IMR-90 (cell line): ENCODE data around the gene BAIAP2L1. TPM values are rescaled to one million over a fixed set of nuclear protein-coding genes. Genes with fewer than 3 reads are reported as not detected.

Source experiments
- ATAC-seq: fragments of 200-7000 bp; cut with Tn5 transposase; 2 replicates; pipeline ENCODE4 v1.9.1; 2020; ENCODE audit warnings: low read depth, mild to moderate bottlenecking, moderate library complexity
- BruUV-seq: library from RNA; stranded (reverse); fragments of 400-500 nt; replicated peaks from 2 replicates; lab custom pipeline; 2021; lab: Mats Ljungman, UMichigan
- CTCF ChIA-PET: fragments of 300-600 bp; formaldehyde crosslinking; extraction: SDS; loops from one replicate; lab custom pipeline; 2021; ENCODE audit warnings: antibody characterized with exemption; lab: Yijun Ruan, JAX
- POLR2A ChIA-PET: fragments of 300-600 bp; sonication (Branson Sonifier 250); formaldehyde crosslinking; loops from one replicate; lab custom pipeline; 2022; ENCODE audit warnings: antibody characterized with exemption; ENCODE audit not compliant: unreplicated experiment; lab: Charles Lee
- DNase-seq: peaks from one replicate; pipeline ENCODE4 v3.0.0; 2013
- H2AFZ ChIP-seq: replicated peaks from 2 replicates; pipeline ENCODE3; 2013; ENCODE audit warnings: low read length, mild to moderate bottlenecking; ENCODE audit not compliant: poor library complexity
- H2AK5ac ChIP-seq: 2 replicates; pipeline ENCODE4 v1.6.1; 2013; ENCODE audit warnings: low read depth, low read length, inconsistent platforms
- H2AK9ac ChIP-seq: replicated peaks from 2 replicates; pipeline ENCODE3; 2013; ENCODE audit warnings: mild to moderate bottlenecking, low read depth, low read length, moderate library complexity; ENCODE audit not compliant: poor library complexity
- H2BK120ac ChIP-seq: 2 replicates; pipeline ENCODE4 v1.6.1; 2013; ENCODE audit warnings: low read depth, low read length, inconsistent platforms
- H2BK15ac ChIP-seq: 3 replicates; pipeline ENCODE4 v1.6.1; 2013; ENCODE audit warnings: low read depth, low read length, inconsistent platforms
- H2BK20ac ChIP-seq: 2 replicates; pipeline ENCODE4 v1.6.1; 2013; ENCODE audit warnings: low read depth, mild to moderate bottlenecking, inconsistent platforms, low read length, moderate library complexity
- H2BK5ac ChIP-seq: 2 replicates; pipeline ENCODE4 v1.6.1; 2013; ENCODE audit warnings: mild to moderate bottlenecking, low read depth, low read length, inconsistent platforms; ENCODE audit not compliant: poor library complexity, severe bottlenecking
- H3K14ac ChIP-seq: replicated peaks from 2 replicates; pipeline ENCODE4 v1.6.1; 2013; ENCODE audit warnings: low read depth, low read length, inconsistent platforms
- H3K18ac ChIP-seq: 2 replicates; pipeline ENCODE4 v1.6.1; 2013; ENCODE audit warnings: low read depth, low read length, control low read depth
- H3K23ac ChIP-seq: 2 replicates; pipeline ENCODE4 v1.6.1; 2013; ENCODE audit warnings: low read depth, low read length, inconsistent platforms
- H3K27ac ChIP-seq: 2 replicates; pipeline ENCODE4 v1.5.1; 2013; ENCODE audit warnings: mild to moderate bottlenecking, control low read depth, low read length; ENCODE audit not compliant: insufficient read depth
- H3K27me3 ChIP-seq: 2 replicates; pipeline ENCODE4 v1.6.1; 2013; ENCODE audit warnings: low read length; ENCODE audit not compliant: control insufficient read depth, insufficient read depth
- H3K36me3 ChIP-seq: 2 replicates; pipeline ENCODE4 v1.6.1; 2013; ENCODE audit warnings: low read length, mixed read lengths; ENCODE audit not compliant: control insufficient read depth, insufficient read depth
- H3K4ac ChIP-seq: 2 replicates; pipeline ENCODE4 v1.6.1; 2013; ENCODE audit warnings: low read depth, low read length, inconsistent platforms
- H3K4me1 ChIP-seq: 2 replicates; pipeline ENCODE4 v1.6.1; 2013; ENCODE audit warnings: low read length, mixed read lengths; ENCODE audit not compliant: control insufficient read depth, insufficient read depth
- H3K4me2 ChIP-seq: 2 replicates; pipeline ENCODE4 v1.6.1; 2013; ENCODE audit warnings: low read depth, mild to moderate bottlenecking, control low read depth, low read length, moderate library complexity
- H3K4me3 ChIP-seq: 2 replicates; pipeline ENCODE4 v1.5.1; 2013; ENCODE audit warnings: low read depth, mild to moderate bottlenecking, control low read depth, low read length, moderate library complexity; ENCODE audit not compliant: insufficient read depth
- H3K56ac ChIP-seq: 2 replicates; pipeline ENCODE4 v1.6.1; 2013; ENCODE audit warnings: low read length, inconsistent platforms; ENCODE audit not compliant: insufficient read depth; ENCODE audit errors: extremely low read depth
- H3K79me1 ChIP-seq, 2 experiments: 2 replicates each; pipeline ENCODE4 v1.6.1; 2013; ENCODE audit warnings: low read length in 2 of 2, inconsistent platforms in 1 of 2, low read depth in 1 of 2
- H3K9ac ChIP-seq: 2 replicates; pipeline ENCODE4 v1.6.1; 2013; ENCODE audit warnings: low read depth, low read length, control low read depth
- H3K9me1 ChIP-seq: 2 replicates; pipeline ENCODE4 v1.6.1; 2013; ENCODE audit warnings: low read length, inconsistent platforms; ENCODE audit not compliant: insufficient read depth
- H3K9me3 ChIP-seq: 2 replicates; pipeline ENCODE4 v1.6.1; 2013; ENCODE audit warnings: low read length; ENCODE audit not compliant: control insufficient read depth, insufficient read depth
- H4K20me1 ChIP-seq: 2 replicates; pipeline ENCODE4 v1.6.1; 2013; ENCODE audit warnings: low read length, inconsistent platforms; ENCODE audit not compliant: insufficient read depth
- H4K5ac ChIP-seq: 2 replicates; pipeline ENCODE4 v1.6.1; 2013; ENCODE audit warnings: mild to moderate bottlenecking, low read depth, low read length, control low read depth
- H4K8ac ChIP-seq, 2 experiments: 2 replicates each; pipeline ENCODE4 v1.6.1; 2013; ENCODE audit warnings: low read depth in 2 of 2, low read length in 2 of 2, control low read depth in 1 of 2, inconsistent platforms in 1 of 2
- H4K91ac ChIP-seq: 2 replicates; pipeline ENCODE4 v1.6.1; 2013; ENCODE audit warnings: low read depth, low read length, inconsistent platforms; ENCODE audit not compliant: insufficient read depth
- FOS ChIP-seq: fragments of 150-350 bp; IDR thresholded peaks from 2 replicates; pipeline ENCODE4 v1.6.1; 2016; ENCODE audit warnings: low read depth, low read length
- RFX5 ChIP-seq: IDR thresholded peaks from 2 replicates; pipeline ENCODE4 v1.8.0; 2012; ENCODE audit warnings: low read depth, mild to moderate bottlenecking, low read length, moderate library complexity
- SMC3 ChIP-seq: fragments of 150-350 bp; IDR thresholded peaks from 2 replicates; pipeline ENCODE4 v1.6.1; 2016; ENCODE audit warnings: low read depth, mild to moderate bottlenecking, antibody characterized with exemption, low read length, moderate library complexity
- WGBS, 2 experiments: methylation state at CpG; one replicate each; pipeline versions ENCODE4 v1.1.5 to v1.1.7; 2013; ENCODE audit warnings: missing lambda C conversion rate in 2 of 2; ENCODE audit not compliant: insufficient read length in 1 of 2; ENCODE audit errors: extremely low coverage in 2 of 2; 5-methylcytosine and 5-hydroxymethylcytosine counted together
- dilution Hi-C: fragments of 300-500 bp; cut with HindIII; formaldehyde crosslinking; loops from one replicate; pipeline ENCODE4 v1.14.3; 2018; ENCODE audit warnings: low sequenced_read_pairs; ENCODE audit not compliant: unreplicated experiment
- in situ Hi-C: fragments of 300-500 bp; cut with MboI; formaldehyde crosslinking; loops from 3 replicates; pipeline ENCODE4 v1.14.3; 2019; ENCODE audit warnings: low sequenced_read_pairs, inconsistent platforms, mixed read lengths
- intact Hi-C: fragments of 100-400 bp; cut with micrococcal nuclease; formaldehyde crosslinking; loops from 2 replicates; pipeline ENCODE4 v1.10.0; 2022
- polyA plus RNA-seq, 3 experiments: library from polyadenylated mRNA; depleted of rRNA; stranded (reverse); fragments of >200 nt; gene quantifications; 2 replicates each; pipeline ENCODE4 v1.2.3, GENCODE V29; 2012; ENCODE audit warnings: low replicate concordance in 1 of 3
- total RNA-seq: library from RNA; depleted of rRNA; stranded (reverse); fragments of >200 nt; gene quantifications from 2 replicates; pipeline ENCODE4 v1.2.3, GENCODE V29; 2012
- TF ChIP-seq, protein P1 (sequence below): conservative IDR thresholded peaks from 2 replicates; pipeline ENCODE4 v1.5.1; 2012; ENCODE audit warnings: mild to moderate bottlenecking, low read depth, low read length, improper control_type of control experiment
- TF ChIP-seq, protein P2 (sequence below): fragments of 150-350 bp; IDR thresholded peaks from 2 replicates; pipeline ENCODE4 v1.6.1; 2017; ENCODE audit warnings: mild to moderate bottlenecking, antibody characterized with exemption, low read length, low read depth
- TF ChIP-seq, protein P3 (sequence below): fragments of 150-350 bp; IDR thresholded peaks from 2 replicates; pipeline ENCODE4 v1.6.1; 2016; ENCODE audit warnings: low read depth, mild to moderate bottlenecking, low read length, moderate library complexity, borderline replicate concordance

The BAIAP2L1 gene
- total and polyA plus RNA-seq, 2 of the 4 experiments (the other 2 are of a cell fraction): 2.2 to 6.0 TPM

DNA sequence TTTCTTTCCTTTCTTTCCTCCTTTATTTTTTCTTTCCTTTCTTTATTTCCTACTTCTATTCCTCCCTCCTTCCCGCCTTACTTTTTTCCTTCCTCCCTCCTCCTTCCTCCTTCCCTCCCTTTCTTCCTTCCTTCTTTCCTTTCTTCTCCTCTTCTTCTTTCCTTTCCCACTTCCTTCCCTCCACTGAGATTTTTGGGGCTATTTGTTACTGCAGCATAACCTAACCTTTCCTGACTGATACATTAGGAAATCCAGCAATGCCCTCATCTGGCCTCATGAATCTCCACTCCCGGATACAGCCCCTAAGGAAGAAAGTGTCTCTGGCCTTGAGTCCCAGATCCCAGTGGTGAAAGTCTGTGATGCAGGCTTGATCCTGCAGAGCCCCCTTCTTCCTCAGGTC, 38.6 kb upstream of the BAIAP2L1 start:
- Histone ChIP-seq H3K36me3 (no peaks in the 10 kb centered on the region), H2AFZ (no peak overlapping the region), H3K9me3 (peaks cover 2% of the 10 kb centered on the region; the same call in 1 of the 2 replicates), H4K8ac (no peak overlapping the region), H3K9ac (no peak overlapping the region), H2BK20ac (no peak overlapping the region), H3K27ac (no peak overlapping the region), H4K91ac (no peak overlapping the region), H3K18ac (no peak overlapping the region), H3K79me1 (no peaks in the 10 kb centered on the region), H3K56ac (no peak overlapping the region), H3K4me1 (no peaks in the 10 kb centered on the region), H3K27me3 (no peaks in the 10 kb centered on the region), H3K23ac (no peak overlapping the region), H3K9me1 (no peaks in the 10 kb centered on the region), H2BK15ac (no peak overlapping the region), H4K5ac (no peak overlapping the region), H2BK5ac (no peak overlapping the region), H4K20me1 (no peaks in the 10 kb centered on the region), H2BK120ac (no peak overlapping the region), H3K4me3 (no peak overlapping the region), H3K4me2 (no peak overlapping the region), H2AK5ac (no peak overlapping the region), H2AK9ac (no peak overlapping the region), H3K4ac (no peak overlapping the region), H3K14ac (no peak overlapping the region)
- dilution Hi-C loops (no loop called here), in situ Hi-C loops (no loop called here), intact Hi-C loops (no loop called here)
- TF ChIP-seq RFX5 (no peak), SMC3 (no peak), FOS (no peak)
- TF ChIP-seq, protein P1, sequence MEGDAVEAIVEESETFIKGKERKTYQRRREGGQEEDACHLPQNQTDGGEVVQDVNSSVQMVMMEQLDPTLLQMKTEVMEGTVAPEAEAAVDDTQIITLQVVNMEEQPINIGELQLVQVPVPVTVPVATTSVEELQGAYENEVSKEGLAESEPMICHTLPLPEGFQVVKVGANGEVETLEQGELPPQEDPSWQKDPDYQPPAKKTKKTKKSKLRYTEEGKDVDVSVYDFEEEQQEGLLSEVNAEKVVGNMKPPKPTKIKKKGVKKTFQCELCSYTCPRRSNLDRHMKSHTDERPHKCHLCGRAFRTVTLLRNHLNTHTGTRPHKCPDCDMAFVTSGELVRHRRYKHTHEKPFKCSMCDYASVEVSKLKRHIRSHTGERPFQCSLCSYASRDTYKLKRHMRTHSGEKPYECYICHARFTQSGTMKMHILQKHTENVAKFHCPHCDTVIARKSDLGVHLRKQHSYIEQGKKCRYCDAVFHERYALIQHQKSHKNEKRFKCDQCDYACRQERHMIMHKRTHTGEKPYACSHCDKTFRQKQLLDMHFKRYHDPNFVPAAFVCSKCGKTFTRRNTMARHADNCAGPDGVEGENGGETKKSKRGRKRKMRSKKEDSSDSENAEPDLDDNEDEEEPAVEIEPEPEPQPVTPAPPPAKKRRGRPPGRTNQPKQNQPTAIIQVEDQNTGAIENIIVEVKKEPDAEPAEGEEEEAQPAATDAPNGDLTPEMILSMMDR: no peak
- TF ChIP-seq, protein P2, sequence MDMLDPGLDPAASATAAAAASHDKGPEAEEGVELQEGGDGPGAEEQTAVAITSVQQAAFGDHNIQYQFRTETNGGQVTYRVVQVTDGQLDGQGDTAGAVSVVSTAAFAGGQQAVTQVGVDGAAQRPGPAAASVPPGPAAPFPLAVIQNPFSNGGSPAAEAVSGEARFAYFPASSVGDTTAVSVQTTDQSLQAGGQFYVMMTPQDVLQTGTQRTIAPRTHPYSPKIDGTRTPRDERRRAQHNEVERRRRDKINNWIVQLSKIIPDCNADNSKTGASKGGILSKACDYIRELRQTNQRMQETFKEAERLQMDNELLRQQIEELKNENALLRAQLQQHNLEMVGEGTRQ: no peak
- TF ChIP-seq, protein P3, sequence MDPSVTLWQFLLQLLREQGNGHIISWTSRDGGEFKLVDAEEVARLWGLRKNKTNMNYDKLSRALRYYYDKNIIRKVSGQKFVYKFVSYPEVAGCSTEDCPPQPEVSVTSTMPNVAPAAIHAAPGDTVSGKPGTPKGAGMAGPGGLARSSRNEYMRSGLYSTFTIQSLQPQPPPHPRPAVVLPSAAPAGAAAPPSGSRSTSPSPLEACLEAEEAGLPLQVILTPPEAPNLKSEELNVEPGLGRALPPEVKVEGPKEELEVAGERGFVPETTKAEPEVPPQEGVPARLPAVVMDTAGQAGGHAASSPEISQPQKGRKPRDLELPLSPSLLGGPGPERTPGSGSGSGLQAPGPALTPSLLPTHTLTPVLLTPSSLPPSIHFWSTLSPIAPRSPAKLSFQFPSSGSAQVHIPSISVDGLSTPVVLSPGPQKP: no peak
- ChIA-PET POLR2A (no interaction called here), CTCF (no interaction called here)
- BruUV-seq: no TSS peak
- ATAC-seq: no peak
- DNase-seq: no peak
- 31% methylated on average over 1 of the region's 2 CpGs; no CpG with 5 or more reads in 1 of the 2 experiments for WGBS, 2 experiments
